ENCODE measurements around the gene USP54. TPM values are rescaled to one million over a fixed set of nuclear protein-coding genes. Genes with fewer than 3 reads are reported as not detected.
A peak's percentile ranks its signal among the peaks of the same experiment; 100 is the strongest.
"Not testable (repeated sequence)": the region's sequence is repeated elsewhere in the genome, so short reads cannot be mapped to it uniquely, and the experiment has no call there.

The USP54 gene
- total RNA-seq, 1 experiment from 2014 or later: 35.9 TPM

DNA sequence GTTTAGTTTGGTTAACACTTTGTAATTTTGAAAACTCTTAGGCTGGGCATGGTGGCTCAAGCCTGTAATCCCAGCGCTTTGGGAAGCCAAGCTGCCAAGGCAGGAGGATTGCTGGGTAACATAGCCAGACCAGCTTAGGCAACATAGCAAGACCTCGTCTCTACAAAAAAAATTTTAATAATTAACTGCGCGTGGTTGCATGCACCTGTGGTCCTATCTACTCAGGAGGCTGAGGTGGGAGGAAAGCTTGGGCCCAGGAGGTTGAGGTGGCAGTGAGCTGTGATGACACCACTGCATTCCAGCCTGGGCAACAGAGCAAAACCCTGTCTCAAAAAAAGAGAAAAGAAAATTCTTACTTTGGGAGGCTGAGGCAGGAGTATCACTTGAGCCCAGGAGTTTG is 31.9 kb upstream of the USP54 start:
- Histone ChIP-seq H3K9me3 (ENCODE audit: low read depth, low read length, poor library complexity, severe bottlenecking) (no peaks in the 10 kb centered on the region), H3K27me3 (replicated peaks; ENCODE audit: insufficient read depth, low read depth, low read length, poor library complexity) (no peaks in the 10 kb centered on the region), H3K4me1 (ENCODE audit: insufficient read depth, low read length, poor library complexity, severe bottlenecking) (peaks cover 6% of the 10 kb centered on the region), H3K4me3 (ENCODE audit: low read depth, low read length, poor library complexity, severe bottlenecking) (no peak overlapping the region), H3K27ac (ENCODE audit: low read depth, low read length, poor library complexity, severe bottlenecking) (no peak overlapping the region), H3K36me3 (ENCODE audit: insufficient read depth, low read length, poor library complexity, severe bottlenecking) (no peaks in the 10 kb centered on the region)
- CTCF ChIA-PET: no interaction called here
- POLR2A ChIA-PET (ENCODE audit: low non-redundant PET): no interaction called here
- no peak for DNase-seq (ENCODE audit: low spot score)
- TF ChIP-seq, protein P1, sequence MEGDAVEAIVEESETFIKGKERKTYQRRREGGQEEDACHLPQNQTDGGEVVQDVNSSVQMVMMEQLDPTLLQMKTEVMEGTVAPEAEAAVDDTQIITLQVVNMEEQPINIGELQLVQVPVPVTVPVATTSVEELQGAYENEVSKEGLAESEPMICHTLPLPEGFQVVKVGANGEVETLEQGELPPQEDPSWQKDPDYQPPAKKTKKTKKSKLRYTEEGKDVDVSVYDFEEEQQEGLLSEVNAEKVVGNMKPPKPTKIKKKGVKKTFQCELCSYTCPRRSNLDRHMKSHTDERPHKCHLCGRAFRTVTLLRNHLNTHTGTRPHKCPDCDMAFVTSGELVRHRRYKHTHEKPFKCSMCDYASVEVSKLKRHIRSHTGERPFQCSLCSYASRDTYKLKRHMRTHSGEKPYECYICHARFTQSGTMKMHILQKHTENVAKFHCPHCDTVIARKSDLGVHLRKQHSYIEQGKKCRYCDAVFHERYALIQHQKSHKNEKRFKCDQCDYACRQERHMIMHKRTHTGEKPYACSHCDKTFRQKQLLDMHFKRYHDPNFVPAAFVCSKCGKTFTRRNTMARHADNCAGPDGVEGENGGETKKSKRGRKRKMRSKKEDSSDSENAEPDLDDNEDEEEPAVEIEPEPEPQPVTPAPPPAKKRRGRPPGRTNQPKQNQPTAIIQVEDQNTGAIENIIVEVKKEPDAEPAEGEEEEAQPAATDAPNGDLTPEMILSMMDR (conservative IDR thresholded peaks at IDR 0.05; ENCODE audit: low read depth, low read length): no peak
- TF ChIP-seq EZH2 (IDR thresholded peaks at IDR 0.05; ENCODE audit: borderline replicate concordance, low read depth, low read length, poor library complexity, severe bottlenecking): no peak
- TSS peak; percentile 21 for BruUV-seq (replicated peaks)
- intact Hi-C loops (cut with micrococcal nuclease; ENCODE audit: unreplicated experiment): no loop called here

DNA sequence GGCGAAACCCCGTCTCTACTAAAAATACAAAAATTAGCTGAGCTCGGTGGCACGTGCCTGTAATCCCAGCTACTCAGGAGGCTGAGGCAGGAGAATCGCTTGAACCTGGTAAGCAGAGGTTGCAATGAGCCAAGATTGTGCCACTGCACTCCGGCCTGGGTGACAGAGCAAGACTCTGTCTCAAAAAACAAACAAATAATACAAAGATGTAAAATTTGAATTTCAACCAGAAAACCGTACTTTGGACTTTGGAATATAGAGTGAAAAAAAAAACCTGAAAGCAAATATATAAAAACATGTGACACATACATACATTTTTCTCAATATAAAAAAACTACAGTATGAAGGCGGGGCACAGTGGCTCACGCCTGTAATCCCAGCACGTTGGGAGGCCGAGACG is 29.8 kb upstream of the USP54 start:
- H3K36me3 ChIP-seq (ENCODE audit: insufficient read depth, low read length, poor library complexity, severe bottlenecking); CTCF ChIA-PET; H3K9me3 ChIP-seq (ENCODE audit: low read depth, low read length, poor library complexity, severe bottlenecking); H3K4me1 ChIP-seq (ENCODE audit: insufficient read depth, low read length, poor library complexity, severe bottlenecking); DNase-seq (ENCODE audit: low spot score); H3K27me3 ChIP-seq (replicated peaks; ENCODE audit: insufficient read depth, low read depth, low read length, poor library complexity); H3K27ac ChIP-seq (ENCODE audit: low read depth, low read length, poor library complexity, severe bottlenecking); intact Hi-C loops (cut with micrococcal nuclease; ENCODE audit: unreplicated experiment); H3K4me3 ChIP-seq (ENCODE audit: low read depth, low read length, poor library complexity, severe bottlenecking); POLR2A ChIA-PET (ENCODE audit: low non-redundant PET); BruUV-seq (replicated peaks): not testable (repeated sequence)

DNA sequence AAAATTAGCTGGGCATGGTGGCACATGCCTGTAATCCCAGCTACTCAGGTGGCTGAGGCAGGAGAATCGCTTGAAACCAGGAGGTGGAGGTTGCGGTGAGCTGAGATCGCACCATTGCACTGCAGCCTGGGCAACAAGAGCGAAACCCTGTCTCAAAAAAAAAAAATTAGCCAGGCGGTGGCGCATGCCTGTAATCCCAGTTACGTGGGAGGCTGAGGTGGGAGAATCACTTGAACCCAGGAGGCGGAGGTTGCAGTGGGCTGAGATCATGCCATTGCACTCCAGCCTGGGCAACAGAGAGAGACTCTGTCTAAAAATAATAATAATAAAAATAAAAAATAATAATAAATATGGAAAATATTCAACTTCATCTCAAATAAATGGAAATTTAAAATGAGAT is 26.0 kb upstream of the USP54 start:
- POLR2A ChIA-PET (ENCODE audit: low non-redundant PET): interaction anchor here (0.7 kb wide), 1 partner anchor 9 kb away, joined by 6 read pairs; no protein-coding TSS in a partner anchor
- CTCF ChIA-PET: not testable (repeated sequence)

DNA sequence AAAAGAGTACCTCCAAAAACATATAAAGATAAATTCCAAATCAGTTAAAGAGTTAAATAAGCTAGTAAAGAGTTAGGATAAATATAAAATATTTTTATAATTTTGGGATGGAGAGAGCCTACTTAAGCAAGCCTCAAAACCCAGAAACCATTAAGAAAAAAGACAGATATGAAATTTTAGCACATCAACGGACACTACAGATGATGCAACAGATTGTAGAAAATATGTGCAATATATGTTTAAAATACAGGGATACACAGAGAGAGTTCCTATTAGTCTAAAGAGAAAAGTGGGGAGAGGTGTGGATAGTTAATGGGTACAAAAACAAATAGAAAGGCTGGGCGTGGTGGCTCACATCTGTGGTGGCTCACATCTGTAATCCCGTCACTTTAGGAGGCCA is 23.6 kb upstream of the USP54 start:
- Histone ChIP-seq H3K27ac (ENCODE audit: low read depth, low read length, poor library complexity, severe bottlenecking) (no peak overlapping the region), H3K9me3 (ENCODE audit: low read depth, low read length, poor library complexity, severe bottlenecking) (no peaks in the 10 kb centered on the region), H3K4me1 (ENCODE audit: insufficient read depth, low read length, poor library complexity, severe bottlenecking) (no peaks in the 10 kb centered on the region), H3K4me3 (ENCODE audit: low read depth, low read length, poor library complexity, severe bottlenecking) (no peak overlapping the region), H3K36me3 (ENCODE audit: insufficient read depth, low read length, poor library complexity, severe bottlenecking) (no peaks in the 10 kb centered on the region), H3K27me3 (replicated peaks; ENCODE audit: insufficient read depth, low read depth, low read length, poor library complexity) (no peaks in the 10 kb centered on the region)
- intact Hi-C loops (cut with micrococcal nuclease; ENCODE audit: unreplicated experiment): no loop called here
- POLR2A ChIA-PET (ENCODE audit: low non-redundant PET): no interaction called here
- no TSS peak for BruUV-seq (replicated peaks)
- DNase-seq (ENCODE audit: low spot score): no peak
- CTCF ChIA-PET: no interaction called here
- TF ChIP-seq, protein P1 (conservative IDR thresholded peaks at IDR 0.05; ENCODE audit: low read depth, low read length): no peak
- TF ChIP-seq EZH2 (IDR thresholded peaks at IDR 0.05; ENCODE audit: borderline replicate concordance, low read depth, low read length, poor library complexity, severe bottlenecking): no peak

More for the DNA sequence above, 26.0 kb upstream of the USP54 start:
- H3K27me3 ChIP-seq (replicated peaks; ENCODE audit: insufficient read depth, low read depth, low read length, poor library complexity); H3K36me3 ChIP-seq (ENCODE audit: insufficient read depth, low read length, poor library complexity, severe bottlenecking); BruUV-seq (replicated peaks); H3K4me1 ChIP-seq (ENCODE audit: insufficient read depth, low read length, poor library complexity, severe bottlenecking); H3K4me3 ChIP-seq (ENCODE audit: low read depth, low read length, poor library complexity, severe bottlenecking); H3K9me3 ChIP-seq (ENCODE audit: low read depth, low read length, poor library complexity, severe bottlenecking); intact Hi-C loops (cut with micrococcal nuclease; ENCODE audit: unreplicated experiment); H3K27ac ChIP-seq (ENCODE audit: low read depth, low read length, poor library complexity, severe bottlenecking); DNase-seq (ENCODE audit: low spot score): not testable (repeated sequence)

Measured in A673 (cell line).